Activated T-helper 1 cell treated with anti-CD3 and anti-CD28 coated beads, Interleukin-12 subunit alpha, Interleukin-12 subunit beta, Interleukin-2, Interleukin-4 antibody, amounts not matched to agents 30 ng/mL and 10 ng/mL and 1 ng/mL, durations not matched to agents 14 hours and 24 hours and 36 hours (primary cell): ENCODE results near the gene RYR3. TPM values are rescaled to one million over a fixed set of nuclear protein-coding genes. Genes with fewer than 3 reads are reported as not detected.

ENCODE experiments used
- DNase-seq: peaks from one replicate; pipeline ENCODE4 v3.0.0; 2021; ENCODE audit warnings: low spot score
- H3K27ac Mint-ChIP-seq: one replicate; pipeline ENCODE4 v1.8.0; 2021; ENCODE audit warnings: mild to moderate bottlenecking, mixed read lengths
- H3K27me3 Mint-ChIP-seq: one replicate; pipeline ENCODE4 v1.8.0; 2022; ENCODE audit warnings: mild to moderate bottlenecking, moderate library complexity, mixed read lengths; ENCODE audit not compliant: insufficient read depth
- H3K36me3 Mint-ChIP-seq: one replicate; pipeline ENCODE4 v1.8.0; 2021; ENCODE audit warnings: low read depth, mixed read lengths
- H3K4me1 Mint-ChIP-seq: one replicate; pipeline ENCODE4 v1.8.0; 2021; ENCODE audit warnings: low read depth, mixed read lengths
- H3K4me3 Mint-ChIP-seq: one replicate; pipeline ENCODE4 v1.8.0; 2021; ENCODE audit warnings: mild to moderate bottlenecking, moderate library complexity, mixed read lengths
- H3K9me3 Mint-ChIP-seq: one replicate; pipeline ENCODE4 v1.8.0; 2021; ENCODE audit warnings: mixed read lengths
- intact Hi-C: fragments of 100-400 bp; cut with micrococcal nuclease; formaldehyde crosslinking; loops from one replicate; pipeline ENCODE4 v1.15.1; 2024
- total RNA-seq: library from RNA; stranded (reverse); gene quantifications from 2 replicates; pipeline ENCODE4 v1.2.3, GENCODE V29; 2022

Gene RYR3
- total RNA-seq = 0.02 TPM in 1 of 2 replicates, not detected in the other

DNA sequence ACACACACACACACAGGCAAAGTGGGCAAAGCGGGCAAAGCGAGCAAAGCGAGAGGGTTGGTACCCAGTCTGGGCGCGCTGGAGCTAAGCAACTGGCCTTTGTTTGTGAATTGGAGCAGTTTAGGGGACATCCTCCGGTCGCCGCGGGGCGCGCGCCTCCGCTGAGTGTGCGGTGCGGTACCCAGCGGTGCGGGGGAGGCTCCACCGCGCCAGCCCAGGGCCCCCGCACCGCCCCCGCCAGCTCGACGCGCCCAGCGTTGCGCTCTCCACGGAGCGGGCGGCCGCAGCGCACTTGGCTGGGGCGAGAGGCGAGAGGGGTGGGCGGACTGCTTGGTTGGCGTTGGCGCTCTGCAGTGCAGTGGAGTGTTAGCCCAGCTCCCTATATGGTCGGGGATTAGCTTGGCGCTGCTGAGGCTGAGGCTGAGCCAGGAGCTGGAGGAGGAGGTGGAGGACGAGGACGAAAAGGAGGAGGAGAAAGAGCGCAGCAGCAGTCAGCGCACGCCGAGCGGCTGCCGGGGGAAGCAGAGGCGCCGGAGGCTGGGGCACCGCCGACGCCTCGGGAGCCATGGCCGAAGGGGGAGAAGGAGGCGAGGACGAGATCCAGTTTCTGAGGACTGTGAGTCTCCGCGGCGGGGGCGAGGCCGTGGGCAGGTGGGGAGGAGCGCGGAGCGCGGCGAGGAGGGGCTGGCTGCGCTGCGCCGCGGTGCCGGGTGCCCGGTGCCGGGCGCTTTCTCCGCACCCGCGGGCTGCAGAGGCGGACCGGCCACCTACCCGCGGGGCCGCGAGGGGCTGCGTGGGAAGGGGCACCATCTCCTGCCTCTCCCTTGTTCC is at the start of gene RYR3:
Gene RYR3 (plus strand): TSS at position 487 of the 831 bp plus-strand sequence. CDS start 79 bp downstream, at position 566.
- H3K9me3 Mint-ChIP-seq = no peaks in the 10 kb centered on the region
- H3K27me3 Mint-ChIP-seq = peaks cover 39% of the 10 kb centered on the region
- H3K4me1 Mint-ChIP-seq = no peaks in the 10 kb centered on the region
- intact Hi-C loops = no loop called here
- no peak within 1 kb of the TSS for H3K4me3 Mint-ChIP-seq
- no peaks in the 10 kb centered on the region for H3K36me3 Mint-ChIP-seq
- H3K27ac Mint-ChIP-seq = no peak within 1 kb of the TSS
- no peak for DNase-seq

DNA sequence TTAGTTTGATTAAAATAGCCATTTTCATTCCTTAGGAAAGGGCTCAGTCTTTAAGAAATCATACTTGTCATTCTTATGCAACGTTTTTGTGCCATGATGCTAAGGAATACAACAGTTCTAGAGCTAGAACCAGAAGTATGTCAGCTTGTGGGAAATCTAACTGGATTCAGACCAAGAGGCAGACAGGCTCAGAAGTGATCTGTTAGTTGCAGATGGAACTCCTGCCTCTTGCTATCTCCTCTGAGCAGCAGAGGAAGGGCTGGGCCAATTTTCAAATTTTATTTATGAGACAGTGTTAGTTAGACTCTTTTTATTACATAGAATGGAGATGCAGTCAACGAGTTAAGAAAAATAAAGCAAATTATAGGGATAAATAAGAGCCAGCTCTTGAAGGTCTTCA is 48.5 kb upstream of the RYR3 start:
- Mint-ChIP-seq H3K4me3 (no peak overlapping the region), H3K9me3 (no peaks in the 10 kb centered on the region), H3K36me3 (no peaks in the 10 kb centered on the region), H3K4me1 (no peaks in the 10 kb centered on the region), H3K27ac (no peak overlapping the region), H3K27me3 (peaks cover 6% of the 10 kb centered on the region)
- intact Hi-C loops = no loop called here
- DNase-seq = no peak

DNA sequence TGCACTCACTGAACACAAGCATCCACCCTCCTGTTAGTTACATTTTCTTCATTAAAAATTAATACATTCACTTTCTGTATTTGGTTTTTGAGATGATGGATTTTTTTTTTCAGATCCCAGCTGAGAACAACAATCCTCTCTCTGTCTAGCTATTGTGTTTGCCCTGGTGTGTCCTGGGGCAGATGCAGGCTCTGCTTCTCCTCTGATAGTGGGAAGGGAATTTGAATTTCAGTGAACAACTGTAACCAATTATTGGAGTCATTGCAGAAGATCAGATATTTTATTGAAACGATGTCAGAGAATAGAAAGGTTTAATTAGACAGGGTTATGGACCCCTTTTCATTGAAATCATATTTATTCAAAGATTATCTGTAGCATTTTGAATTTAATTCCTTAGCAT is 33.1 kb upstream of the RYR3 start:
- H3K4me1 Mint-ChIP-seq = no peaks in the 10 kb centered on the region
- H3K27me3 Mint-ChIP-seq = peaks cover 2% of the 10 kb centered on the region
- no peaks in the 10 kb centered on the region for H3K36me3 Mint-ChIP-seq
- H3K27ac Mint-ChIP-seq = no peak overlapping the region
- H3K4me3 Mint-ChIP-seq = no peak overlapping the region
- intact Hi-C loops = no loop called here
- peaks cover 3% of the 10 kb centered on the region for H3K9me3 Mint-ChIP-seq
- no peak for DNase-seq

DNA sequence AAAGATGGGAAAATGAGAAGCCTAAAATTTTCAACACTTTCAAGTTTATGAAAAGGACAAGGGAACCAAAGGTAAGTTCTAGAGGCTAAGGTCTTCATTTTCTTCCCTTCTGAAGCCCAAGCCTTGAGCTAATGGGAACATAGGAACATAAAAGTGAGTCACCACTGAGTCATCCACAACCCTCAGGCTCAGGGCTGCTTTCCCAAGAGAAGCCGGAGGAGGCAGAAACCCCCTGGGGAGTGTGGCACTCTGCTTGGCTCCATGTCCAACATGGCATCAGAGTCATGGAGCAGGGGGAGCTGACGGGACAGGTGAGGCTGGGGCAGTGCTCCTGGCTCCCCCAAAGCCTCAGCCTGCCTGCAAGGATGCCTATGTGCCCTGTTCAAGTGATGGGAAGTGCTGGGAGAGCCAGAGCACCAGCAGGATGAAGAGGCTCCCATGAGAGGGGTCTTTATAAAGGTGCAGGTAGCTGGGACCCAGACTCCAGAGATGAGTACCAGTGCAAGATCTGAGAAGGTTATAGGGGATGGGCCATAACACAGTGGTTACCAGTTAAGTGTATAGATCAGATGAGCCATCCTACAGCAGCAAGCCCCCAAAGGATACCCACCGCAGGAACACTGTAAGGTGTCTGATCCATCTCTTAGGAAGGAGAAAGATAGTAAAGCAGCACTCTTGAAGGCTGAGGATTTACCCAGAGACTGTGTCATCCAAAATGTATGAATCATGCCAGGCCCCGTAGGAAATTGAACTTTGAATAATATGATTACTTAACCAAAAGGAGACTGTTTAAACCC is 31.8 kb upstream of the RYR3 start:
- H3K9me3 Mint-ChIP-seq = peaks cover 3% of the 10 kb centered on the region
- H3K4me3 Mint-ChIP-seq = no peak overlapping the region
- DNase-seq = no peak
- intact Hi-C loops = no loop called here
- H3K27me3 Mint-ChIP-seq = peaks cover 2% of the 10 kb centered on the region
- H3K27ac Mint-ChIP-seq = no peak overlapping the region
- no peaks in the 10 kb centered on the region for H3K4me1 Mint-ChIP-seq
- no peaks in the 10 kb centered on the region for H3K36me3 Mint-ChIP-seq

DNA sequence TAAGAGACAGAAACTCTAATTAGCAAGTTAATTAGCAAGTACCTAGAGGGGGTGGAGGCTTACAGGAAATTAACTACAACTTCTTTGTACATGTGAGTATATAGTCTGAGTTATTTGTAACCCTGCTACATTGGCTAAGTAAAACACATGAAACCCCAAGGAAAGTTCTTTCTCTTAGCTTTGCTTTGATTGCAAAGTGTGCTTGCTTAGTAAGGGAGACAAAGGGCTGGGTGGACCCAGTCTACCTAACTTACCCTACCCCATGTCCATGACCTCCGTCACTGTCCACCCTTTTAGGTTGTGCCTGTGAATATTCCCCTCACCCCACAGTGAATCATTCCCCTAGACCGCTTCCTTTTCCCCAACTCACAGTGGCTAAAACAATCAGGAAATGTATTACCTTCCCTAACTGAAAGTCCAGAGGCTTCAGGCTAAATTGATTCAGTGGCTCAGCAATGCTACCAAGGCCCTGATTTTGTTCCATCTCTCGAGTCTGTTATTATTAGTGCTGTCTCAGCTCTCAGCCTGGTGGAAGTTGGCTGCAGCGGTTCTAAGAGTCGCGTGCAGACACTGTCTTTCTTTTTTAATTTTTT is 31.1 kb upstream of the RYR3 start:
- Mint-ChIP-seq H3K9me3 (peaks cover 3% of the 10 kb centered on the region), H3K27me3 (peaks cover 2% of the 10 kb centered on the region), H3K36me3 (no peaks in the 10 kb centered on the region), H3K4me1 (no peaks in the 10 kb centered on the region), H3K27ac (no peak overlapping the region), H3K4me3 (no peak overlapping the region)
- DNase-seq = no peak
- intact Hi-C loops = no loop called here

DNA sequence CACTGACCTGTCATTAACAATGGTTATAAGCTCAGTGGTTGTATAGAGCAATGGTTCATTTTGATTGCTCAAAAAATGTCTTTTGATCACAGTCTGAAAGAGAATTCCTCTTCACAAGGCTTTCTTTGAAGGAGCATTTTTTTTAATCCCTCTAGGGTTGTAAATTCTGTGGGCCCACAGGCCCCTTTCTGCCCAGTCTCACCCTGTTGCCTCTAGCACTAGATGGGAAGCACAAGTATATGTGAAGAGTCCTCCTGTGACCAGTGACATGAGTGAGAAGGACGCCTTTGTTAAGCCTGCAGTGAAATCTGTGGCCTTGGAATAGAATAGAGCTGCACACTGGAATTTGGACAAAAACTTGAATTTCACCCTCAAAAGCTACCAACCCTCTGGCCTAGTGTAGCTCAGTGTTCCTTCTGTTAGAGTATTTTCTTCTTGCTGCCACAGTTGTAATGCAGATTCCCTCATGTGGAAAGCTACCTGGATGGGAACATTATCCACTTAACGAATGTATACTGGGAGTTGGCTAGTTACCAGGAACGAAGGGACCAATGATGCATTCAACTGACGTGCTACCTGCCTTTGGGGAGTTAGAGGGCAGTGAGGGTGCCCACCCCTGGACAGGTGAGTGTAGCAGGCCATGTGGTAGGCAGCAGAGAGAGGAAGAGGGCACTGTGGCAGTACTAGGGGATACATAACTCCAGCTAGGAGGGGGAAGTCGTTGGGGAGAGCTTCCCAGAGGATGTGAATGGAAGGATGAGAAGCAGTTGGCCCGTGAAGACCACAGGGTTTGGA is 28.3 kb upstream of the RYR3 start:
- intact Hi-C loops = no loop called here
- H3K27me3 Mint-ChIP-seq = peaks cover 2% of the 10 kb centered on the region
- H3K9me3 Mint-ChIP-seq = no peaks in the 10 kb centered on the region
- no peak for DNase-seq
- H3K27ac Mint-ChIP-seq = no peak overlapping the region
- no peak overlapping the region for H3K4me3 Mint-ChIP-seq
- H3K4me1 Mint-ChIP-seq = no peaks in the 10 kb centered on the region
- no peaks in the 10 kb centered on the region for H3K36me3 Mint-ChIP-seq

DNA sequence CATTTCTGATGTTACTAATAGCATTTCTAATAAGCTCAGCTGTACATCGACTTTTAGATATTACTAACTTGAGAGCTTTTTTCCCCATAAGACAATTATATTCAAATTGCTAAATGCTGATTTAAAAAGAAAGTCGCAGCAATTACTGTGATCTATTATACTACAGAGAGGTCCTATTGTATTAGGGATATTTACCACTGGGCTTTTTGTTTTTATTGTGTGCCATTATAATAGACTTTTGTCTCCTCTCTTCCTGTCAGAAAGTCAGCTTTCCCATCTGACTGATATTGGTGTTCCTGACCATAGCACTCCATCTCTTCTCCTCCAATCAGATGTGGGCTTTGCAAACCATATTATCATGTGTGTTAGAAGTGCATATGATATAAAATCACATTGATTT is 27.2 kb upstream of the RYR3 start:
- Mint-ChIP-seq H3K9me3 (no peaks in the 10 kb centered on the region), H3K4me3 (no peak overlapping the region), H3K4me1 (no peaks in the 10 kb centered on the region), H3K27me3 (peaks cover under 1% of the 10 kb centered on the region), H3K36me3 (no peaks in the 10 kb centered on the region), H3K27ac (no peak overlapping the region)
- DNase-seq = no peak
- intact Hi-C loops = no loop called here

DNA sequence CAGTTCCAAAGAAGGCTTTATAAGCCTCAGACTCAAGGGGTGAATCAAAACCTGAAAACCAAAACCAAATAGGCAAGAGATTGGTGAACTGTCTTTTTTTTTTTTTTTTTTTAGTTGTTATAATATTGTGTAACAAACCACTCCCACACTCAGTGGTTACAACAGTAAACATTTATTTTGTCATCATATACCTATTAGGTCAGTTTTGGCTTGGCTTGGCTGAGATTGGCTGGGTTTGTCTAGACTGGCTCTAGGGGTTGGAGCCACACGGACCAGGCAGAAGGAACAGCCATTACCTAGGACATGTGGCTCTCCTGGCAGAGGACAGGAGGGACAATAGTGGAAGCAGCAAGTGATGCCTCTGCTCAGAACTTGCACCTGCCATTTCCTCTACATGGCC is 26.4 kb upstream of the RYR3 start:
- Mint-ChIP-seq H3K36me3 (no peaks in the 10 kb centered on the region), H3K27ac (no peak overlapping the region), H3K4me1 (no peaks in the 10 kb centered on the region), H3K4me3 (no peak overlapping the region), H3K27me3 (no peaks in the 10 kb centered on the region), H3K9me3 (no peaks in the 10 kb centered on the region)
- no peak for DNase-seq
- intact Hi-C loops = no loop called here

DNA sequence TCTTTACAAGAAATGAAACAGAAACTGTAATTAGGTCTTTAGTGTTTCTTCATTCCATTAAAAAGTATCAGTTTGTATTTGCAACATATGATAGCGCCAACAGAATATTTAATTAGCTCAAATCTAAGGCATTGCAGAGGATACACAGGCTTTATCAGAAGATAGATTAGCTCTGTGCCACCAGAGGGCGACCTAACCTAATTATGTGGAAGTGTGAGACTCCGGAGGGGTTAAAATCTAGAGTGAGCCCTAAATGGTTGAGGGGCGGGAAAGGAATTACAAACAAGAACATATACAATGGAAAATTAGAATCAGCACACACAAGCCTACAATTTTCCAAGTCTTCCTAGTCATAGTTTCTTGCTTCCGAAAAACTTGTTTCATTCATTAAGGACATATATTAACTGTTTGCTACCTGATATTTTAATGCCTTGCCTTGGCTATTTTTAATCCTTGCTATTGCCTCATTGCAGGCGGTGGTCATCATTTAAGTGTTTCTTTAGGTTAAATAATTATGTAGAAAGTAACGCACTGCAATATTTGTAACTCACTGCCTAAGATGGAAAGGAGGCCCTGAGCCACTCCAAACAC is 18.0 kb upstream of the RYR3 start:
- H3K4me3 Mint-ChIP-seq = no peak overlapping the region
- no peaks in the 10 kb centered on the region for H3K36me3 Mint-ChIP-seq
- peaks cover 1% of the 10 kb centered on the region for H3K27me3 Mint-ChIP-seq
- intact Hi-C loops = loop anchor here (1.0 kb wide), 1 partner anchor 207 kb away; no protein-coding TSS in a partner anchor
- H3K9me3 Mint-ChIP-seq = no peaks in the 10 kb centered on the region
- H3K27ac Mint-ChIP-seq = no peak overlapping the region
- H3K4me1 Mint-ChIP-seq = no peaks in the 10 kb centered on the region
- no peak for DNase-seq

DNA sequence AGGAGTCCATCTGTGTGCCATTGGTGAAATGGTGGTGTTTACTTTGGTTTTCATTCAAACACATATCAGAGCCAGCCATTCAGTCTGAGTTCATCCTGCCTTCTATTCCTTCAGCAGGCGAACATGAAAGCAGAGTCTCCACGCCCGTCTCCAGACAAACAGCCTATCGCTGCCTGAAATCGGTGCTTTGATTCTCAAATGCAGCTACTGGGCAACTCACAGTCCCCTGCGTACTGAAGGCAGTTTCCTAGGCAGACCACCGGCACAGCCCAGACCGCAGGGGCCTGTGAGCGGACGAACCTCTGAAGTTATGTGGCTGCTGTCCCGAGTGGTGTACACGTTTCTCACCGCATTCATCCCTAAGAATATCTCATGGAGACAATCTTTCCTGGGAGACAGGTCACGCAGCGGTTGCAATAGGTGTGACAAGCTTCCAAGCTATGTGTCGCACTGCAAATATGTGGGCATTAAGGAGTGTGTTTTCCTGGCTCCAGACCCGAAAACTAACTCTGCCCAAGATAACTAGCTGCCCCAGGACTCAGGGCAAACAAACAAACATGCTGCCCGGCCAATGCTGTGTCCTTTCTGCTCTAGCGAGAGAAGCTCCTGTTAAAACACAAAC is 16.9 kb upstream of the RYR3 start:
- Mint-ChIP-seq H3K36me3 (no peaks in the 10 kb centered on the region), H3K27ac (no peak overlapping the region), H3K4me3 (no peak overlapping the region), H3K27me3 (peaks cover 1% of the 10 kb centered on the region), H3K4me1 (no peaks in the 10 kb centered on the region), H3K9me3 (no peaks in the 10 kb centered on the region)
- DNase-seq = no peak
- intact Hi-C loops = no loop called here

DNA sequence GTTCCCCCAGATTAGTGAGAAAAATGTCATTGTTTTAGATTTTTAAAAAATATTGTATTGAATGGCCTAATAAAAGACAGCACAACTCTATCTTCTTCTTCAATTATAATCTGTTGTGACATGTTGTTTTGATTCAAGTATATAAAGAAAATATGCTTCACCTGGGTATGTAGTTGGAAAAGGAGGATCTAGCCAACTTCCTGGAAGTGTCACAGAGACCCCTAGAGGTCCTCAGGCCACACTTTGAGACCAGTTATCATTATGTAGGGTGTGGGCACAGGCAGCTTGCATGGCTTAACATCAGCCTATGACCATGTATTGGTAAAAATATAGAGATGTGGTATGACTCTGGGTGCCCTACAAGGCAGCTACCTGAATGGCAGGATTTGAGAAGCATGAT is 14.7 kb upstream of the RYR3 start:
- Mint-ChIP-seq H3K4me1 (no peaks in the 10 kb centered on the region), H3K27ac (no peak overlapping the region), H3K4me3 (no peak overlapping the region), H3K27me3 (peaks cover 1% of the 10 kb centered on the region), H3K36me3 (no peaks in the 10 kb centered on the region), H3K9me3 (no peaks in the 10 kb centered on the region)
- no peak for DNase-seq
- intact Hi-C loops = no loop called here

DNA sequence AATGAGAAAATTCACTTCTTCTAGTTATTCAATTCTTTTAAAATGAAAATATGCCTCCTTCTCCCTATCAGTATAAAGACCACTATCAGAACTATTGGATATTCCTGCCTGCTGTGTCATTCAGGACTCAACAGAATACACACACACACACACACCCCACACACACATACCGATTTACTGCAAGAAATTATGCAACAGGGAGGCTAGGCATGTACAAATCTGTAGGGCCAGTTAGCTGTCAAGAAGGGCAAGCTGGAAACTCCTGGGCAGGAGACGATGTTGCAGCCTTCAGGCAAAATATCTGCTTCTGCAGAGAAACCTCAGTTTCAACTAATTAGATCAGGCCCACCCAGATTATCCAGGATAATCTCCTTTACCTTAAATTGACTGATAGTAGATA is 13.9 kb upstream of the RYR3 start:
- Mint-ChIP-seq H3K27me3 (peaks cover 3% of the 10 kb centered on the region), H3K36me3 (no peaks in the 10 kb centered on the region), H3K27ac (no peak overlapping the region), H3K4me1 (no peaks in the 10 kb centered on the region), H3K4me3 (no peak overlapping the region), H3K9me3 (no peaks in the 10 kb centered on the region)
- DNase-seq = no peak
- intact Hi-C loops = no loop called here
